A673 (cell line): ENCODE results near the gene SLC15A4.

Experiments used
- EZH2 ChIP-seq: fragments of 200-600 bp; sonication (generic); IDR thresholded peaks from 2 replicates; pipeline ENCODE4 v1.6.1; 2017; ENCODE audit warnings: borderline replicate concordance, low read depth, mild to moderate bottlenecking, mixed read lengths, antibody characterized with exemption, low read length; ENCODE audit not compliant: poor library complexity, severe bottlenecking
- TF ChIP-seq, protein P1 (sequence below): fragments of 300-800, 200-600 bp; sonication (generic); conservative IDR thresholded peaks from 2 replicates; pipeline ENCODE4 v1.5.1; 2017; ENCODE audit warnings: low read depth, mild to moderate bottlenecking, antibody characterized with exemption, low read length, moderate library complexity, mixed read lengths

- TF ChIP-seq, protein P1, sequence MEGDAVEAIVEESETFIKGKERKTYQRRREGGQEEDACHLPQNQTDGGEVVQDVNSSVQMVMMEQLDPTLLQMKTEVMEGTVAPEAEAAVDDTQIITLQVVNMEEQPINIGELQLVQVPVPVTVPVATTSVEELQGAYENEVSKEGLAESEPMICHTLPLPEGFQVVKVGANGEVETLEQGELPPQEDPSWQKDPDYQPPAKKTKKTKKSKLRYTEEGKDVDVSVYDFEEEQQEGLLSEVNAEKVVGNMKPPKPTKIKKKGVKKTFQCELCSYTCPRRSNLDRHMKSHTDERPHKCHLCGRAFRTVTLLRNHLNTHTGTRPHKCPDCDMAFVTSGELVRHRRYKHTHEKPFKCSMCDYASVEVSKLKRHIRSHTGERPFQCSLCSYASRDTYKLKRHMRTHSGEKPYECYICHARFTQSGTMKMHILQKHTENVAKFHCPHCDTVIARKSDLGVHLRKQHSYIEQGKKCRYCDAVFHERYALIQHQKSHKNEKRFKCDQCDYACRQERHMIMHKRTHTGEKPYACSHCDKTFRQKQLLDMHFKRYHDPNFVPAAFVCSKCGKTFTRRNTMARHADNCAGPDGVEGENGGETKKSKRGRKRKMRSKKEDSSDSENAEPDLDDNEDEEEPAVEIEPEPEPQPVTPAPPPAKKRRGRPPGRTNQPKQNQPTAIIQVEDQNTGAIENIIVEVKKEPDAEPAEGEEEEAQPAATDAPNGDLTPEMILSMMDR, result no peak
- no peak for TF ChIP-seq EZH2
Measured at GRCh38 chr12:128797119-128798118, 26.3 kb downstream of the SLC15A4 start.
